ENCODE data around the gene PCDHGA5.
"Not testable (repeated sequence)": the region's sequence is repeated elsewhere in the genome, so short reads cannot be mapped to it uniquely, and the experiment has no call there.

PCDHGA5 gene

GRCh38 chr5:141363952-141364660 lies at the start of gene PCDHGA5:
Gene PCDHGA5, plus strand, starts transcription at chr5:141364162. Its CDS starts 169 bp downstream, at chr5:141364331.
- Histone ChIP-seq H3K4me1 (ENCODE audit: control insufficient read depth, insufficient read depth, low read length) (no peaks in the 10 kb centered on the region), H3K4me3 (ENCODE audit: low read depth, low read length) (peak within 1 kb of the TSS; percentile 24; the same call in 1 of the 2 replicates), H3K9me3 (ENCODE audit: control insufficient read depth, insufficient read depth, low read length) (peaks cover 68% of the 10 kb centered on the region), H3K27me3 (ENCODE audit: control insufficient read depth, insufficient read depth, low read length) (no peaks in the 10 kb centered on the region), H3K36me3 (ENCODE audit: control insufficient read depth, insufficient read depth, low read length) (no peaks in the 10 kb centered on the region), H3K9ac (ENCODE audit: low read depth, low read length) (no peak within 1 kb of the TSS), H3K27ac (ENCODE audit: low read depth, low read length) (no peak within 1 kb of the TSS)

GRCh38 chr5:141316963-141317362 lies 47.0 kb upstream of the PCDHGA5 start:
- H3K4me1 ChIP-seq (ENCODE audit: control insufficient read depth, insufficient read depth, low read length); H3K4me3 ChIP-seq (ENCODE audit: low read depth, low read length); H3K27me3 ChIP-seq (ENCODE audit: control insufficient read depth, insufficient read depth, low read length); H3K9ac ChIP-seq (ENCODE audit: low read depth, low read length); H3K27ac ChIP-seq (ENCODE audit: low read depth, low read length): not testable (repeated sequence)
- H3K9me3 ChIP-seq (ENCODE audit: control insufficient read depth, insufficient read depth, low read length), result peaks cover 29% of the 10 kb centered on the region
- peaks cover 27% of the 10 kb centered on the region for H3K36me3 ChIP-seq (ENCODE audit: control insufficient read depth, insufficient read depth, low read length)

GRCh38 chr5:141319202-141319601 lies 44.8 kb upstream of the PCDHGA5 start:
- Histone ChIP-seq H3K9ac (ENCODE audit: low read depth, low read length) (no peak overlapping the region), H3K4me3 (ENCODE audit: low read depth, low read length) (peak overlapping the region; percentile 97), H3K27ac (ENCODE audit: low read depth, low read length) (no peak overlapping the region), H3K4me1 (ENCODE audit: control insufficient read depth, insufficient read depth, low read length) (no peaks in the 10 kb centered on the region), H3K36me3 (ENCODE audit: control insufficient read depth, insufficient read depth, low read length) (peaks cover 27% of the 10 kb centered on the region), H3K27me3 (ENCODE audit: control insufficient read depth, insufficient read depth, low read length) (no peaks in the 10 kb centered on the region), H3K9me3 (ENCODE audit: control insufficient read depth, insufficient read depth, low read length) (peaks cover 29% of the 10 kb centered on the region)

- H3K36me3 ChIP-seq (ENCODE audit: control insufficient read depth, insufficient read depth, low read length), result peaks cover 27% of the 10 kb centered on the region
- H3K9me3 ChIP-seq (ENCODE audit: control insufficient read depth, insufficient read depth, low read length), result peaks cover 28% of the 10 kb centered on the region
- H3K4me1 ChIP-seq (ENCODE audit: control insufficient read depth, insufficient read depth, low read length), result no peaks in the 10 kb centered on the region
- peak overlapping the region; percentile 97 for H3K27ac ChIP-seq (ENCODE audit: low read depth, low read length)
- H3K9ac ChIP-seq (ENCODE audit: low read depth, low read length), result peak overlapping the region; percentile 99; the same call in 1 of the 2 replicates
- peak overlapping the region; percentile 97 for H3K4me3 ChIP-seq (ENCODE audit: low read depth, low read length)
- H3K27me3 ChIP-seq (ENCODE audit: control insufficient read depth, insufficient read depth, low read length), result no peaks in the 10 kb centered on the region
Measured at GRCh38 chr5:141319699-141320098, 44.3 kb upstream of the PCDHGA5 start.

- H3K4me1 ChIP-seq (ENCODE audit: control insufficient read depth, insufficient read depth, low read length), result no peaks in the 10 kb centered on the region
- H3K4me3 ChIP-seq (ENCODE audit: low read depth, low read length), result peak within 1 kb of the TSS; percentile 97
- peak within 1 kb of the TSS; percentile 97 for H3K27ac ChIP-seq (ENCODE audit: low read depth, low read length)
- no peaks in the 10 kb centered on the region for H3K27me3 ChIP-seq (ENCODE audit: control insufficient read depth, insufficient read depth, low read length)
- peak within 1 kb of the TSS; percentile 99 for H3K9ac ChIP-seq (ENCODE audit: low read depth, low read length)
- H3K9me3 ChIP-seq (ENCODE audit: control insufficient read depth, insufficient read depth, low read length), result peaks cover 24% of the 10 kb centered on the region
- H3K36me3 ChIP-seq (ENCODE audit: control insufficient read depth, insufficient read depth, low read length), result peaks cover 27% of the 10 kb centered on the region
Measured at GRCh38 chr5:141320225-141321169, 43.5 kb upstream of the PCDHGA5 start, which contains the start of gene TAF7. Gene TAF7, minus strand, starts transcription at chr5:141320784. Its CDS starts 740 bp downstream, at chr5:141320044.

GRCh38 chr5:141322261-141322660 lies 41.7 kb upstream of the PCDHGA5 start:
- Histone ChIP-seq H3K27ac (ENCODE audit: low read depth, low read length) (no peak overlapping the region), H3K4me1 (ENCODE audit: control insufficient read depth, insufficient read depth, low read length) (no peaks in the 10 kb centered on the region), H3K9me3 (ENCODE audit: control insufficient read depth, insufficient read depth, low read length) (peaks cover 24% of the 10 kb centered on the region), H3K27me3 (ENCODE audit: control insufficient read depth, insufficient read depth, low read length) (no peaks in the 10 kb centered on the region), H3K36me3 (ENCODE audit: control insufficient read depth, insufficient read depth, low read length) (peaks cover 21% of the 10 kb centered on the region), H3K9ac (ENCODE audit: low read depth, low read length) (no peak overlapping the region), H3K4me3 (ENCODE audit: low read depth, low read length) (no peak overlapping the region)

GRCh38 chr5:141326088-141326854 lies 37.7 kb upstream of the PCDHGA5 start:
- H3K36me3 ChIP-seq (ENCODE audit: control insufficient read depth, insufficient read depth, low read length), result no peaks in the 10 kb centered on the region
- no peaks in the 10 kb centered on the region for H3K27me3 ChIP-seq (ENCODE audit: control insufficient read depth, insufficient read depth, low read length)
- peak overlapping the region; percentile 20; the same call in 1 of the 2 replicates for H3K9ac ChIP-seq (ENCODE audit: low read depth, low read length)
- H3K9me3 ChIP-seq (ENCODE audit: control insufficient read depth, insufficient read depth, low read length), result no peaks in the 10 kb centered on the region; the same call in 1 of the 2 replicates
- no peak overlapping the region for H3K27ac ChIP-seq (ENCODE audit: low read depth, low read length)
- H3K4me3 ChIP-seq (ENCODE audit: low read depth, low read length), result peak overlapping the region; percentile 37
- H3K4me1 ChIP-seq (ENCODE audit: control insufficient read depth, insufficient read depth, low read length), result no peaks in the 10 kb centered on the region

- no peak overlapping the region for H3K4me3 ChIP-seq (ENCODE audit: low read depth, low read length)
- no peaks in the 10 kb centered on the region for H3K27me3 ChIP-seq (ENCODE audit: control insufficient read depth, insufficient read depth, low read length)
- peaks cover 9% of the 10 kb centered on the region for H3K9me3 ChIP-seq (ENCODE audit: control insufficient read depth, insufficient read depth, low read length)
- no peaks in the 10 kb centered on the region for H3K4me1 ChIP-seq (ENCODE audit: control insufficient read depth, insufficient read depth, low read length)
- H3K36me3 ChIP-seq (ENCODE audit: control insufficient read depth, insufficient read depth, low read length), result no peaks in the 10 kb centered on the region
- no peak overlapping the region for H3K27ac ChIP-seq (ENCODE audit: low read depth, low read length)
- H3K9ac ChIP-seq (ENCODE audit: low read depth, low read length), result no peak overlapping the region
Measured at GRCh38 chr5:141328231-141328630, 35.7 kb upstream of the PCDHGA5 start.

- Histone ChIP-seq H3K36me3 (ENCODE audit: control insufficient read depth, insufficient read depth, low read length) (no peaks in the 10 kb centered on the region), H3K9me3 (ENCODE audit: control insufficient read depth, insufficient read depth, low read length) (peaks cover 27% of the 10 kb centered on the region), H3K9ac (ENCODE audit: low read depth, low read length) (no peak within 1 kb of the TSS), H3K27ac (ENCODE audit: low read depth, low read length) (no peak within 1 kb of the TSS), H3K4me1 (ENCODE audit: control insufficient read depth, insufficient read depth, low read length) (no peaks in the 10 kb centered on the region), H3K4me3 (ENCODE audit: low read depth, low read length) (peak within 1 kb of the TSS; percentile 31; the same call in 1 of the 2 replicates), H3K27me3 (ENCODE audit: control insufficient read depth, insufficient read depth, low read length) (no peaks in the 10 kb centered on the region)
Measured at GRCh38 chr5:141330299-141331080, 33.5 kb upstream of the PCDHGA5 start, which contains the start of gene PCDHGA1. Gene PCDHGA1, plus strand, starts transcription at chr5:141330514.

GRCh38 chr5:141332571-141332970 lies 31.4 kb upstream of the PCDHGA5 start:
- H3K4me3 ChIP-seq (ENCODE audit: low read depth, low read length); H3K27me3 ChIP-seq (ENCODE audit: control insufficient read depth, insufficient read depth, low read length): not testable (repeated sequence)

More at GRCh38 chr5:141332571-141332970, 31.4 kb upstream of the PCDHGA5 start:
- H3K9ac ChIP-seq (ENCODE audit: low read depth, low read length); H3K4me1 ChIP-seq (ENCODE audit: control insufficient read depth, insufficient read depth, low read length); H3K36me3 ChIP-seq (ENCODE audit: control insufficient read depth, insufficient read depth, low read length); H3K27ac ChIP-seq (ENCODE audit: low read depth, low read length): not testable (repeated sequence)
- H3K9me3 ChIP-seq (ENCODE audit: control insufficient read depth, insufficient read depth, low read length), result peaks cover 27% of the 10 kb centered on the region

Measured in HUES48 (cell line).